Testis (tissue), 2 donors: ENCODE measurements around the gene NARF.

Experiments used
- POLR2A ChIP-seq: fragments of 450-650 bp; IDR thresholded peaks from one replicate; pipeline ENCODE4 v1.6.1; 2017; ENCODE audit warnings: antibody characterized with exemption, mild to moderate bottlenecking, moderate library complexity
- TF ChIP-seq, protein P1 (sequence below), 3 experiments: fragments of 450-650 bp in 2 of 3; fragments of 200-600 bp in 1 of 3; sonication (generic) in 1 of 3; IDR thresholded peaks; one replicate each; pipeline ENCODE4 v1.5.1; 2016 to 2019; ENCODE audit warnings: antibody characterized with exemption in 3 of 3, mild to moderate bottlenecking in 2 of 3, moderate library complexity in 1 of 3

DNA sequence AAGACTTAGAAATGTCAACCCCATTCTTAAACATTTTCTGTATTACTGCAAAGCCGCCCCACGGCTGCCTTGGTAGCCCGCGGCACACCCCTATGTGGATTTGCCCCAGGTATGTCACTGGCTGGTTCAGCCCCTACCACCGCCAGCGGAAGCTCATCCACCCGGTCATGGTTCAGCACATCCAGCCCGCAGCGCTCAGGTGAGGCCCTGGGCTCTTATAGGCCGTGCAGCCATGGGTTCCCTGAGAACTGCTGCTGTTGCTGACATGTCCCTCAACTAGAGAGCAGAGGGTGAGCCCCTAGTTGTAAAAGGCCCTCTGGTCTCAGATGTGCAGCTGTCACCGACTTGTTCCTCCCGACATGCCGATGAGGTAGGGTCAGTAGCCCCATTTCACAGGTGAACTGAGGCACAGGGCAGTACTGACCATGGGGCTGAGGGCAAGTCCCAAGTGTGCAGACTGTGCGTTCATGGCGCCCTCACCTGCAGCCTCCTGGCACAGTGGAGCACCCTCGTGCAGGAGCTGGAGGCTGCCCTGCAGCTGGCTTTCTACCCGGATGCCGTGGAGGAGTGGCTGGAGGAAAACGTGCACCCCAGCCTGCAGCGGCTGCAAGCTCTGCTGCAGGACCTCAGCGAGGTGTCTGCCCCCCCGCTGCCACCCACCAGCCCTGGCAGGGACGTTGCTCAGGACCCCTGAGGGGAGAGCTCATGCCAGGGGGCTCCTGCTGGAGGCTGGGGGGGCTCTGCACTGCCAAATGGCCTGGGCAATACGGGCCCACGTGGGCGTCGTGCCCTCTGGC is 16.7 kb upstream of the NARF start:
- TF ChIP-seq, protein P1, sequence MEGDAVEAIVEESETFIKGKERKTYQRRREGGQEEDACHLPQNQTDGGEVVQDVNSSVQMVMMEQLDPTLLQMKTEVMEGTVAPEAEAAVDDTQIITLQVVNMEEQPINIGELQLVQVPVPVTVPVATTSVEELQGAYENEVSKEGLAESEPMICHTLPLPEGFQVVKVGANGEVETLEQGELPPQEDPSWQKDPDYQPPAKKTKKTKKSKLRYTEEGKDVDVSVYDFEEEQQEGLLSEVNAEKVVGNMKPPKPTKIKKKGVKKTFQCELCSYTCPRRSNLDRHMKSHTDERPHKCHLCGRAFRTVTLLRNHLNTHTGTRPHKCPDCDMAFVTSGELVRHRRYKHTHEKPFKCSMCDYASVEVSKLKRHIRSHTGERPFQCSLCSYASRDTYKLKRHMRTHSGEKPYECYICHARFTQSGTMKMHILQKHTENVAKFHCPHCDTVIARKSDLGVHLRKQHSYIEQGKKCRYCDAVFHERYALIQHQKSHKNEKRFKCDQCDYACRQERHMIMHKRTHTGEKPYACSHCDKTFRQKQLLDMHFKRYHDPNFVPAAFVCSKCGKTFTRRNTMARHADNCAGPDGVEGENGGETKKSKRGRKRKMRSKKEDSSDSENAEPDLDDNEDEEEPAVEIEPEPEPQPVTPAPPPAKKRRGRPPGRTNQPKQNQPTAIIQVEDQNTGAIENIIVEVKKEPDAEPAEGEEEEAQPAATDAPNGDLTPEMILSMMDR (IDR thresholded peaks at IDR 0.05): no peak
- TF ChIP-seq POLR2A: no peak
